Measurements from ENCODE around the gene DNAH6.

GRCh38 chr2:84537251-84537650 lies 21.0 kb downstream of the DNAH6 start:
- TF ChIP-seq CTCF (IDR thresholded peaks at IDR 0.05) (no peak), EZH2phosphoT487 (IDR thresholded peaks at IDR 0.05) (no peak)

Data from neural progenitor cell (in vitro differentiated cells).